HepG2 (cell line): Measurements from ENCODE around the gene FSIP1.

Experiments
- ELF1 ChIP-seq: sonication (generic); formaldehyde crosslinking; IDR thresholded peaks from 2 replicates; pipeline ENCODE4 v1.4.0; 2020; ENCODE audit warnings: missing genetic modification reagents
- EP300 ChIP-seq, 3 experiments: sonication (generic) in 1 of 3; formaldehyde crosslinking in 1 of 3; IDR thresholded peaks; 2 replicates each; pipeline versions ENCODE4 v1.5.1 to v1.6.1; 2011 to 2020; ENCODE audit warnings: low read depth in 2 of 3, low read length in 2 of 3, borderline replicate concordance in 1 of 3, improper control_type of control experiment in 1 of 3, mild to moderate bottlenecking in 1 of 3, missing genetic modification reagents in 1 of 3, moderate library complexity in 1 of 3
- JUN ChIP-seq: sonication (generic); formaldehyde crosslinking; IDR thresholded peaks from 2 replicates; pipeline ENCODE4 v1.4.0; 2020; ENCODE audit warnings: mild to moderate bottlenecking, missing genetic modification reagents
- MTA3 ChIP-seq: sonication (generic); formaldehyde crosslinking; IDR thresholded peaks from 2 replicates; pipeline ENCODE4 v1.4.0; 2020; ENCODE audit warnings: missing genetic modification reagents
- RAD21 ChIP-seq: fragments of 450-650 bp; formaldehyde crosslinking; IDR thresholded peaks from 2 replicates; pipeline ENCODE4 v1.5.0; 2020; ENCODE audit warnings: mild to moderate bottlenecking
- SIN3A ChIP-seq: IDR thresholded peaks from 2 replicates; pipeline ENCODE4 v1.6.1; 2011; ENCODE audit warnings: low read depth, mild to moderate bottlenecking, control low read depth, low read length, borderline replicate concordance
- ZKSCAN5 ChIP-seq: sonication (generic); formaldehyde crosslinking; IDR thresholded peaks from 2 replicates; pipeline ENCODE4 v1.5.1; 2020; ENCODE audit warnings: mild to moderate bottlenecking, missing genetic modification reagents
- TF ChIP-seq, protein P1 (sequence below): sonication (generic); formaldehyde crosslinking; IDR thresholded peaks from 2 replicates; pipeline ENCODE4 v1.9.0; 2021; ENCODE audit warnings: mild to moderate bottlenecking, missing genetic modification reagents
- TF ChIP-seq, protein P2 (sequence below): sonication (generic); formaldehyde crosslinking; IDR thresholded peaks from 2 replicates; pipeline ENCODE4 v1.4.0; 2020; ENCODE audit warnings: missing genetic modification reagents

DNA sequence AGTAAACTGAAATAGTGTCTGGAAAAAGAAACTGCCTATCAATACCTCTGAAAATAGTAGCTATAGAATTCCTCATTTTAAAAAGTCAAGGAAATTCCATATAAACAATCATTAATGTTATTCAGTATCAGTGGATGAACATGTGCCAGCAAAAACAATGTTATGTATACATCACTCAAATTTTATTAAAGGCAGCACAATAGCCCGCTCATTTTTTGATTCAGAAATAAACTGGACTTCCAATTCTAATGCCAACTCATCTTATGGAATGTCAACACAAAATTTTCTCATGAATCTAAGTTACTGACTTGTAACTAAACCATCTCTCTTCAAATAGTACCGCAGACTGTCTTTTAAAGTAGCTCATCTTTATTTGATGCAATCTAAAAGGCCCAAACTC is 182.8 kb downstream of the FSIP1 start:
- TF ChIP-seq ELF1 (CRISPR knock-in tag) (no peak), ZKSCAN5 (CRISPR knock-in tag) (no peak), EP300 (IDR thresholded peaks at IDR 0.05; ENCODE audit: low read depth in 2 of 2, low read length in 2 of 2) (no peak), EP300 (CRISPR knock-in tag; IDR thresholded peaks at IDR 0.05; ENCODE audit: borderline replicate concordance) (no peak), MTA3 (CRISPR knock-in tag) (no peak), SIN3A (no peak), RAD21 (CRISPR knock-in tag) (no peak), JUN (CRISPR knock-in tag) (no peak)
- TF ChIP-seq, protein P1, sequence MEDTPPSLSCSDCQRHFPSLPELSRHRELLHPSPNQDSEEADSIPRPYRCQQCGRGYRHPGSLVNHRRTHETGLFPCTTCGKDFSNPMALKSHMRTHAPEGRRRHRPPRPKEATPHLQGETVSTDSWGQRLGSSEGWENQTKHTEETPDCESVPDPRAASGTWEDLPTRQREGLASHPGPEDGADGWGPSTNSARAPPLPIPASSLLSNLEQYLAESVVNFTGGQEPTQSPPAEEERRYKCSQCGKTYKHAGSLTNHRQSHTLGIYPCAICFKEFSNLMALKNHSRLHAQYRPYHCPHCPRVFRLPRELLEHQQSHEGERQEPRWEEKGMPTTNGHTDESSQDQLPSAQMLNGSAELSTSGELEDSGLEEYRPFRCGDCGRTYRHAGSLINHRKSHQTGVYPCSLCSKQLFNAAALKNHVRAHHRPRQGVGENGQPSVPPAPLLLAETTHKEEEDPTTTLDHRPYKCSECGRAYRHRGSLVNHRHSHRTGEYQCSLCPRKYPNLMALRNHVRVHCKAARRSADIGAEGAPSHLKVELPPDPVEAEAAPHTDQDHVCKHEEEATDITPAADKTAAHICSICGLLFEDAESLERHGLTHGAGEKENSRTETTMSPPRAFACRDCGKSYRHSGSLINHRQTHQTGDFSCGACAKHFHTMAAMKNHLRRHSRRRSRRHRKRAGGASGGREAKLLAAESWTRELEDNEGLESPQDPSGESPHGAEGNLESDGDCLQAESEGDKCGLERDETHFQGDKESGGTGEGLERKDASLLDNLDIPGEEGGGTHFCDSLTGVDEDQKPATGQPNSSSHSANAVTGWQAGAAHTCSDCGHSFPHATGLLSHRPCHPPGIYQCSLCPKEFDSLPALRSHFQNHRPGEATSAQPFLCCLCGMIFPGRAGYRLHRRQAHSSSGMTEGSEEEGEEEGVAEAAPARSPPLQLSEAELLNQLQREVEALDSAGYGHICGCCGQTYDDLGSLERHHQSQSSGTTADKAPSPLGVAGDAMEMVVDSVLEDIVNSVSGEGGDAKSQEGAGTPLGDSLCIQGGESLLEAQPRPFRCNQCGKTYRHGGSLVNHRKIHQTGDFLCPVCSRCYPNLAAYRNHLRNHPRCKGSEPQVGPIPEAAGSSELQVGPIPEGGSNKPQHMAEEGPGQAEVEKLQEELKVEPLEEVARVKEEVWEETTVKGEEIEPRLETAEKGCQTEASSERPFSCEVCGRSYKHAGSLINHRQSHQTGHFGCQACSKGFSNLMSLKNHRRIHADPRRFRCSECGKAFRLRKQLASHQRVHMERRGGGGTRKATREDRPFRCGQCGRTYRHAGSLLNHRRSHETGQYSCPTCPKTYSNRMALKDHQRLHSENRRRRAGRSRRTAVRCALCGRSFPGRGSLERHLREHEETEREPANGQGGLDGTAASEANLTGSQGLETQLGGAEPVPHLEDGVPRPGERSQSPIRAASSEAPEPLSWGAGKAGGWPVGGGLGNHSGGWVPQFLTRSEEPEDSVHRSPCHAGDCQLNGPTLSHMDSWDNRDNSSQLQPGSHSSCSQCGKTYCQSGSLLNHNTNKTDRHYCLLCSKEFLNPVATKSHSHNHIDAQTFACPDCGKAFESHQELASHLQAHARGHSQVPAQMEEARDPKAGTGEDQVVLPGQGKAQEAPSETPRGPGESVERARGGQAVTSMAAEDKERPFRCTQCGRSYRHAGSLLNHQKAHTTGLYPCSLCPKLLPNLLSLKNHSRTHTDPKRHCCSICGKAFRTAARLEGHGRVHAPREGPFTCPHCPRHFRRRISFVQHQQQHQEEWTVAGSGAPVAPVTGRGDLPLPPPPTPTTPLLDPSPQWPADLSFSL (CRISPR knock-in tag), result no peak
- TF ChIP-seq, protein P2, sequence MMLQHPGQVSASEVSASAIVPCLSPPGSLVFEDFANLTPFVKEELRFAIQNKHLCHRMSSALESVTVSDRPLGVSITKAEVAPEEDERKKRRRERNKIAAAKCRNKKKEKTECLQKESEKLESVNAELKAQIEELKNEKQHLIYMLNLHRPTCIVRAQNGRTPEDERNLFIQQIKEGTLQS, result no peak
